EH (cell line): ENCODE measurements around the gene CSTF3.
"Not testable (repeated sequence)": the region's sequence is repeated elsewhere in the genome, so short reads cannot be mapped to it uniquely, and the experiment has no call there.

Experiments used
- DNase-seq: peaks from one replicate; pipeline ENCODE4 v3.0.0-alpha.2; 2015; ENCODE audit warnings: low read depth

Gene CSTF3

GRCh38 chr11:33160587-33160986 lies 693 bp downstream of the CSTF3 start:
- DNase-seq, result no peak

DNA sequence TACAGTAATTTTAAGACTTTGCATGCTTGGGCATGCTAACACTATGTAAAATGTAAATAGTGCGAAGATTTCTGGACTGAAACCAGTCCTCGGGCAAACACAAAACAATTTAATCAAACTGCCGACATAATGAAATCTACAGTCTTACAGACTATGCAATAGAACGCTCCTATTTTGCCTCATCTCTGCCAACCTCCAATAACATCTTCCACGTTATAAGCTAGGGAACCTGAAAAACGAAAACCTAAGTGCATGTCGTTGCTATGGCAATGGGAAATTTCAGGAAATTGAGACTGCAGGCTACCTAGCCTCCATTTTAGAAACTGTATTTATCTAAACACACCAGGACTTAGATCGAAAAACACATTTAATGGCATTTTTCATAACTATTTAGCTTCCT lies 1.1 kb downstream of the CSTF3 start:
- DNase-seq, result peak; percentile 52

- not testable (repeated sequence) for DNase-seq
These were observed 1.9 kb downstream of the CSTF3 start for GRCh38 chr11:33159378-33159867.

DNA sequence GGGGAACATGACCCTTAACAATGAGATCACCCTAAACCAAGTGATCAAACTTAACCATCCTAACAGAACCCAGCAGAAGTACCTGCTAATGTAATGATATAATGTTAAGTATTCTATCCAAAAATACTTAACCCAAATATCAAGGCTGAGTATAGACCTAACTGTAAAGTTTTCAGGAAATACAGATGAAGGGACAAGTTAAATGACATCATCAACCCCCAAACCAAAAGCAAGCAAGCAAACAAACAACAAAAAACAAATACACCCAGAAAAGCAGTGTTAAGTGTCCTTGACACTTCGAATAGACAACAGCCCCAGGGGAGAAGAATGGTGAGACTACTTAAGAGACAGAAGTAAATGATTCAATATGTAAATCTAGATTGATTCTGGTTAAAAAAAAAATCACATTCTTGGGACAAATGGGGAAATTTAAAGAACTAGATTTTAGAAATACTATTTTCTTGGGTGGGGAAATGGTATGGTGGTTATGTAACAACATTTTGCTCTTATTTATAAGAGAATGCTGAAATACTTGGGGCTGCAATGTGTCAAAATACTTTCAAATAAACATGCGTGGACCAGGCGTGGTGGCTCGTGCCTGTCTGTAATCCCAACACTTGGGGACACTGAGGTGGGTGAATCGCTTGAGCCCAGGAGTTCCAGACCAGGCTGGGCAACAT lies 2.5 kb downstream of the CSTF3 start:
- no peak for DNase-seq

- no peak for DNase-seq
These were observed 3.9 kb downstream of the CSTF3 start for GRCh38 chr11:33157103-33158027.

- no peak for DNase-seq
These were observed 9.9 kb downstream of the CSTF3 start for GRCh38 chr11:33151399-33151798.

GRCh38 chr11:33147559-33147958 lies 13.7 kb downstream of the CSTF3 start:
- DNase-seq, result peak; percentile 43

GRCh38 chr11:33135768-33136443 lies 25.4 kb downstream of the CSTF3 start:
- DNase-seq, result no peak

GRCh38 chr11:33135216-33135615 lies 26.1 kb downstream of the CSTF3 start:
- DNase-seq, result peak; percentile 86

DNA sequence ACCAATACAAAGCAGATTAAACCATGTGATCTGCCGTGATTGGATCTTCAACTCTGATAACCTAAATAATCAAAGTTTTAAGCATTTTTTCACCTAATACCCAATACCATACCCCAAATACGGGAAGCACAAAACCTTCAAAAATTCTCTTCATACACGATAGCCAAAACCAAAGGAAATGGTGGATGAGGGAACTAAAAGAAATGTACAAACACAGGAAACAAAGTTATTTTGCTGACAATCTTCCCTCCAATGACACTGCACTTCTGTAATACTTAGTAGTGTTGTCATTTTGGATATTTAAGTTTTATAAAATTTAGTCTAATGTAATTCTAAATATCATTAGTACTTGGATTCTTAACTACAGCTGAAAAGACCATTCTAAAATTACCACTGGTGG lies 27.0 kb downstream of the CSTF3 start:
- no peak for DNase-seq

DNA sequence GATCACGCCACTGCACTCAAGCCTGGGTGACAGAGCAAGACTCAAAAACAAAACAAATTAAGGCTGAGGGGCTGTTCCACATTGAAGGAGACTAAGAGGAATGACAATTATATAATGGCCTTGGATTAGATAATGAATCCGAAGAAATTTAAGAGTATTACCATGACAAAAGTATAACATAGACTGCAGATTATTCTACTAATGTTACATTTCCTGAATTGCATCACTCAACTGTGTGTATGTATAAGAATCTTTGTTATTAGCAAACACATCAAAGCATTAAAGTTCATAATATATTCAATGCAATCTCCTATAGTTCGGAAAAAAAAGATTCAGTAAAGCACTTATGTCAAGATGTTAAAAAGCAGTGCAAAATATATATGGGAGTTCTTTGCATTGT lies 27.5 kb downstream of the CSTF3 start:
- DNase-seq, result no peak

GRCh38 chr11:33132510-33132909 lies 28.8 kb downstream of the CSTF3 start:
- no peak for DNase-seq

GRCh38 chr11:33128739-33129138 lies 32.5 kb downstream of the CSTF3 start:
- no peak for DNase-seq

DNA sequence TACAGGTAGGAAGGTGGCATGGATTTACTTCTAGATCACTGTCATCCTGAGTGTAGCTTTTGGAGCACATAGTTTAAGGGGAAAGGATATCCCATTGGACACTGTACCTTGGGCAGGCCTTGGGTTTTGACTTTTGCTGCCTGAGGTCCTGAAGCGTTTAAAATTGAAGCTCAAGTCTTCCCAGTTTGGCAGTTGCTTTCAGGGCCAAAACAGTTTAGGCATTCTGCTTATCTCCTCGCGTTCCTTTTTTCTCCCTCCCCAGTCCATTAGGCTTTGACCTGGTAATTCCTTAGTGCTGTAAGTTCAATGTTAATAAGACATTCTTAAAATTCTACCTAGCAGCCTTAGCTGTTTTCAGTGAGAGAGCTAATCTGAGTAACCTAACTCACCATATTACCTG lies 35.7 kb downstream of the CSTF3 start:
- no peak for DNase-seq

- no peak for DNase-seq
These were observed 36.3 kb downstream of the CSTF3 start for GRCh38 chr11:33125025-33125424.

- DNase-seq, result not testable (repeated sequence)
These were observed 38.6 kb downstream of the CSTF3 start for GRCh38 chr11:33122696-33123095.

GRCh38 chr11:33116535-33116934 lies 44.7 kb downstream of the CSTF3 start:
- no peak for DNase-seq

DNA sequence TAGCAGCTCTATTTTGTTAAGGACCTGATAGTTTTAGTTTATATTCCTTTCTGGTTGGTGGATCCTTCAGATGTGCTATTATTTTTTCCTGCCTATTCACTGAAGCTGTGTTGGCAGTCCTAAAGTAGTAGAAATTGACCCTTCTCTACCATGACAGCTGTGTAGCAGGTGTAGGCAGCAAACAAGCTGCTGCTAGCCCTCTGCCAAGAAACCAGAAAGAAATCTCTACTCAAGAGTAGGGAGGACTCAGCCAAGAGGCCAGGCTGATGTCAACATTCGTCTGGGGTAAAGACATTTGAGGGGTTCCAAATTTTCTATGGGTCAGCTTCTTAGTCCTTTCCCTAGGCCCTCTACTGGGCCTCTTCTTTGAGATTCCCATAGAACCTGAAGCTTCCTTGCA lies 51.2 kb downstream of the CSTF3 start:
- no peak for DNase-seq

DNA sequence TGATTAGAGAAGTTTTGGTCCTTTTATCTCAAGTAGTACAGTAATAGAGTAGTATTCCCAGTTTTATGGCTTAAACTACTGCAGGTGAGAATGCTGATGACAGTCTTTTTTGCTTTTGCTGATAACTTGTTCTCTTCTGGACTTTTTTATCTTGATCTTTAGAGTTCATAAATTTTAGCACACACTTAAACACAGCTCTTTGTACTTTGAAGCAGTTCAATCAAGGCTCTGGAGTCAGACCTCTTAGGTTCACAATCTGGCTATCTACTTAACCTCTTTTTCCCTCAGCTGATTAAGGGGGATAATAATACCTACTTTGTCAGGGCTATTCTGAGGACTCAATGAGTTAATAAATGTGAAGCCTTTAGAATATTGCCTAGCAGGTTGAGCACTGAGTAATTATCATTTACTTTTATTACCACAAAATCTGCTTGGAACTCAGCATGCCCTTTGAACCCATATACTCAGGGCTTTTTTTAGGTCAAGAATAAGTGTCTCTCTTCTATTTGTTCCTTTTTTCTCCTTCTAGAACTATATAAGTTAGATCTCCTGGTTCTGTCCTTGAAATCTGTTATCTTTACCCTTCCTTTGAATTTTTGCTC lies 51.9 kb downstream of the CSTF3 start:
- no peak for DNase-seq

DNA sequence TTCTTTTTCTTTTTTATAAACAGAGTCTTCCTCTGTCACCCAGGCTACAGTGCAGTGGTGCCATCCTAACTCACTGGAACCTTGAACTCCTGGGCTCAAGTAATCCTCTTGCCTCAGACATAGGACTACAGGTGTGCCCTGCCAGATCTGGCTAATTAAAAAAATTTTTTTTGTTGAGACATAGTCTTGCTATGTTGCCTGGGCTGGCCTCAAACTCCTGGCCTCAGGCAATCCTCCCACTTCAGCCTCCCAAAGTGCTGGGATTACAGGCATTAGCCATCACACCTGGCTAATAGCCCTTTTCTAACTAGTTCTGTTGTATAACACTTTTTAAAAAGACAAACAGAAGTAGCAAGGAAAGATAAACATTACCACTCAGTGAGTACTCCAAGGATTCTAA lies 57.4 kb downstream of the CSTF3 start:
- DNase-seq, result no peak

DNA sequence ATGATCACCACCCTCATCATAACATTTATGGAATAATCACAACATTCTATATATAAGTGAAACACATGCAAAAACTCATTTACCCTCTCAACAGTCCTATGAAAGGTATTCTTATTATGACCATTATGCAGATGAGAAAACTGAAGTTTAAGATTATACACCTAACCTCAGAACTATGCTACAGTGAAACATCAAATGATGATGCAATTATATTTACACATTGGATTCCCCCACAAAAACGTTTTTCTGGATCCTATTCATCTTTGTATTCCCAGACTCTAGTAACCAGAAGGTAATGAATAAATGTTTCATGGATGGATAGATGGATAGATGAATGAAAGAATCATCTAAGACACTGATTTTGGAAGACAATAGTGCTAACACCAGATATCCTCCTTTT lies 67.1 kb downstream of the CSTF3 start:
- DNase-seq, result no peak

GRCh38 chr11:33089776-33090175 lies 71.5 kb downstream of the CSTF3 start:
- DNase-seq, result no peak
